Prostate gland (tissue), 2 donors: Measurements from ENCODE around the gene RETREG2. TPM values are rescaled to one million over a fixed set of nuclear protein-coding genes. Genes with fewer than 3 reads are reported as not detected.

Experiments
- DNase-seq: peaks from one replicate; pipeline ENCODE4 v3.0.0-alpha.2; 2019; ENCODE audit warnings: low spot score
- H3K27ac ChIP-seq, 2 donors: fragments of 200-600 bp; sonication (generic); 2 replicates each; pipeline ENCODE4 v1.5.1; 2017 to 2019
- H3K27me3 ChIP-seq: fragments of 200-600 bp; sonication (generic); replicated peaks from 2 replicates; pipeline ENCODE4 v1.5.1; 2019; ENCODE audit not compliant: insufficient read depth
- H3K36me3 ChIP-seq, 2 donors: fragments of 200-600 bp; sonication (generic); 1 replicate in 1 of 2; 2 replicates in 1 of 2; pipeline versions ENCODE4 v1.5.1 to v1.8.1; 2017 to 2019
- H3K4me1 ChIP-seq: fragments of 200-600 bp; sonication (generic); replicated peaks from 2 replicates; pipeline ENCODE4 v1.5.1; 2019
- H3K4me3 ChIP-seq, 2 donors: fragments of 200-600 bp; sonication (generic); 2 replicates each; pipeline ENCODE4 v1.5.1; 2017 to 2019
- H3K9me3 ChIP-seq: fragments of 200-600 bp; sonication (generic); 2 replicates; pipeline ENCODE4 v1.5.1; 2017
- POLR2A ChIP-seq: fragments of 450-650 bp; IDR thresholded peaks from one replicate; pipeline ENCODE4 v1.6.1; 2016; ENCODE audit warnings: antibody characterized with exemption, mild to moderate bottlenecking
- POLR2AphosphoS5 ChIP-seq: sonication (generic); formaldehyde crosslinking; IDR thresholded peaks from one replicate; pipeline ENCODE4 v1.6.1; 2017; ENCODE audit warnings: antibody characterized with exemption
- WGBS: methylation state at CpG from one replicate; pipeline ENCODE4 v1.1.5; 2018; 5-methylcytosine and 5-hydroxymethylcytosine counted together
- intact Hi-C: fragments of 100-400 bp; cut with DNase I; formaldehyde crosslinking; loops from one replicate; pipeline ENCODE4 v1.14.2; 2022
- total RNA-seq, 2 donors: library from RNA; depleted of rRNA; stranded (reverse); fragments of >200 nt; gene quantifications; one replicate each; pipeline ENCODE4 v1.1.0, GENCODE V29; 2016
- TF ChIP-seq, protein P1 (sequence below), 4 experiments: fragments of 200-600 bp in 2 of 4; fragments of 450-650 bp in 2 of 4; sonication (generic) in 2 of 4; IDR thresholded peaks; 1 replicate in 3 of 4; 2 replicates in 1 of 4; pipeline ENCODE4 v1.5.1; 2016 to 2019; ENCODE audit warnings: antibody characterized with exemption in 4 of 4, mild to moderate bottlenecking in 2 of 4, moderate library complexity in 2 of 4

Gene RETREG2
- total RNA-seq, 2 donors from 2014 or later, result 84.4 to 142 TPM

DNA sequence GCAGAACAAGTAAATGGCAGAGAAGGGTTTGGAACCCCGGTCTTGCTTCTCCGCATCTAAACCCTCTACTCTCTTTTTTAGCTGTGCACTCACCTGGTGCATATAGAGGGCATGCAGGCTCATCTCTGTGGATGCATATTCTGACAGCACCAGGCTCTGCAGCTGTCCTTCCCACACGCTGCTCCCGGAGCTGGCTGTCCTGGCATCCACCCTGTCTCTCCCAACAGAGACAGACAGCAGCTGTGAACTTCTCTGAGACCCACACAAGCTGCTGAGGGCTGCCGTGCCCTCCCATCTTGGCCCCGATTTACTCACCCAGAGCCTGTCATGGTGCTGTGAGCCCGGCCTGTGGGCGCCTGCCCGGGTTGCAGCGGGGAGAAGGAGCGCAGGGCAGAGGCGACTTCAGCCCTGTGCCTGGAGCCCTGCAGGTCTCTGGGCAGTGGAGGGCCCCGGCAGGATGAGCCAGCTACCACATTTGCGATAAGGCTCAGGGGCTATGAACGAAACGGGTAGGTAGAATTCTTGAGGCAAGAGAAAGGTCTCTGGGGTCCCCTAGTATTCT lies 44.0 kb downstream of the RETREG2 start:
- no peak overlapping the region for H3K4me3 ChIP-seq
- H3K27me3 ChIP-seq, result no peaks in the 10 kb centered on the region
- DNase-seq, result no peak
- H3K9me3 ChIP-seq, result no peaks in the 10 kb centered on the region
- no peak overlapping the region for H3K27ac ChIP-seq
- TF ChIP-seq, protein P1, sequence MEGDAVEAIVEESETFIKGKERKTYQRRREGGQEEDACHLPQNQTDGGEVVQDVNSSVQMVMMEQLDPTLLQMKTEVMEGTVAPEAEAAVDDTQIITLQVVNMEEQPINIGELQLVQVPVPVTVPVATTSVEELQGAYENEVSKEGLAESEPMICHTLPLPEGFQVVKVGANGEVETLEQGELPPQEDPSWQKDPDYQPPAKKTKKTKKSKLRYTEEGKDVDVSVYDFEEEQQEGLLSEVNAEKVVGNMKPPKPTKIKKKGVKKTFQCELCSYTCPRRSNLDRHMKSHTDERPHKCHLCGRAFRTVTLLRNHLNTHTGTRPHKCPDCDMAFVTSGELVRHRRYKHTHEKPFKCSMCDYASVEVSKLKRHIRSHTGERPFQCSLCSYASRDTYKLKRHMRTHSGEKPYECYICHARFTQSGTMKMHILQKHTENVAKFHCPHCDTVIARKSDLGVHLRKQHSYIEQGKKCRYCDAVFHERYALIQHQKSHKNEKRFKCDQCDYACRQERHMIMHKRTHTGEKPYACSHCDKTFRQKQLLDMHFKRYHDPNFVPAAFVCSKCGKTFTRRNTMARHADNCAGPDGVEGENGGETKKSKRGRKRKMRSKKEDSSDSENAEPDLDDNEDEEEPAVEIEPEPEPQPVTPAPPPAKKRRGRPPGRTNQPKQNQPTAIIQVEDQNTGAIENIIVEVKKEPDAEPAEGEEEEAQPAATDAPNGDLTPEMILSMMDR (IDR thresholded peaks at IDR 0.05), result no peak
- TF ChIP-seq POLR2AphosphoS5 (no peak), POLR2A (no peak)
- H3K4me1 ChIP-seq, result peaks cover 19% of the 10 kb centered on the region
- WGBS, result 93% methylated on average over 16 of the region's 16 CpGs
- H3K36me3 ChIP-seq, result peaks cover 26 to 32% of the 10 kb centered on the region in 2 donors
- intact Hi-C loops, result no loop called here

DNA sequence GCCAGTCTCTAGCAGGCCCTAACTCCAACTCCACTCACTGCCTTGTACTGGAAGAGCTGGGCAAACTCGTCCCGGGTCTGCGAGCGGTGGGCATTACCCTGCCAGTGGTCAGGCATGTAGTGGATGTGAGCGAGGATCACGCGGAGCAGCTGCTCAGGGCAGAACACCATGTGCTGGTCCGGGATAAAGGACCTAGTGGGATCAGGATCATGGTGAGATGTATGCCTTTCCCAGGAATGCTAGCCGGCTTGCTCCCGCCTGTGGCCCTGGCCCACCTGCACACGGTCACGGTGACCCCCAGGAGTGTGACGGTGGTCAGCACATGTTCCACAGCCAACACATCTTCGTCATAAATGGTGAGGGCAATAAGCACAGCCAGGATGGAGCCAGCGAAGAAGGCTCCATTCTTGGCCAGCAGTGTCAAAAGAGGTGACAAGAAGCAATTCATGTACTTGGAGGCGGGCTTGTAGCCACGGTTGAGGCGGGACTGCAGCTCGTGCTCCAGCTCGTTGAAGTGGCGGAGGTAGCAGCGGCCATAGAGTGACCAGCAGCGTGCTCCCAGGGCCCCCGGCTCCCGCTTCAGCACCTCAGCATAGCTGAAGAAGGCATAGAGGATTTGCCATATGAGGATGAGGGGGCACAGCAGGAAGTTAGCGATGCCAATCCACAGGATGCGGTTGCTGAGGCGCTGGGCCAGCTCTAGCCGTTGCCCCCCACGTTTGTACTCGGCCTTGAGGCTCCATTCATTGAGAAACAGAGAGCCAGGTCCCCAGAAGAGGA lies 45.9 kb downstream of the RETREG2 start:
- 90% methylated on average over 31 of the region's 31 CpGs for WGBS
- no peak overlapping the region for H3K27ac ChIP-seq
- peaks cover 11% of the 10 kb centered on the region for H3K4me1 ChIP-seq
- H3K36me3 ChIP-seq, result peaks cover 26 to 32% of the 10 kb centered on the region in 2 donors
- intact Hi-C loops, result no loop called here
- no peaks in the 10 kb centered on the region for H3K9me3 ChIP-seq
- H3K27me3 ChIP-seq, result no peaks in the 10 kb centered on the region
- no peak overlapping the region for H3K4me3 ChIP-seq
- no peak for DNase-seq
- no peak for TF ChIP-seq POLR2A

DNA sequence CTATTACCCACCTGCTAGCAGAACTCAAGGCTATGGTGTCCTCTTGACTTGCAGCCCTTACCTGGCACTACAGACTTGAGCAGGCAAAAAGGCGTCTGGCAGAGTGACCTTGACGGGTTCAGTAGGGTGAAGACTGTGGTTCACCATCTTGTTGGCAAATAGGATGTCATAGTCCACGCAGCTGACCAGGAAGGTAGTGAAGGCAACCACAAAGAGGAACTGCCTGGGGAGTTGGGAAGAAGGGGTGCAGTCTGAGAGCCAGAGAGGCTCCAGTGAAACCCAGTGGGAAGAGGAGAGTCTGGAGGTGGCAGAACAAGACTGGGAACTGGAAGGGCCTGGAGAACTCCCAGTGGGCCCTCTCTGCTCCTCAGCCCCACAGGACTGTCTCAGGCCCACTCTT lies 47.3 kb downstream of the RETREG2 start:
- 93% methylated on average over 3 of the region's 3 CpGs for WGBS
- Histone ChIP-seq H3K9me3 (no peaks in the 10 kb centered on the region), H3K27me3 (no peaks in the 10 kb centered on the region), H3K4me3 (no peak overlapping the region), H3K36me3 (peaks cover 26 to 32% of the 10 kb centered on the region in 2 donors), H3K4me1 (peaks cover 3% of the 10 kb centered on the region), H3K27ac (no peak overlapping the region)
- no peak for TF ChIP-seq POLR2A
- TF ChIP-seq POLR2AphosphoS5, result no peak
- TF ChIP-seq, protein P1 (IDR thresholded peaks at IDR 0.05), result no peak
- intact Hi-C loops, result no loop called here
- no peak for DNase-seq

DNA sequence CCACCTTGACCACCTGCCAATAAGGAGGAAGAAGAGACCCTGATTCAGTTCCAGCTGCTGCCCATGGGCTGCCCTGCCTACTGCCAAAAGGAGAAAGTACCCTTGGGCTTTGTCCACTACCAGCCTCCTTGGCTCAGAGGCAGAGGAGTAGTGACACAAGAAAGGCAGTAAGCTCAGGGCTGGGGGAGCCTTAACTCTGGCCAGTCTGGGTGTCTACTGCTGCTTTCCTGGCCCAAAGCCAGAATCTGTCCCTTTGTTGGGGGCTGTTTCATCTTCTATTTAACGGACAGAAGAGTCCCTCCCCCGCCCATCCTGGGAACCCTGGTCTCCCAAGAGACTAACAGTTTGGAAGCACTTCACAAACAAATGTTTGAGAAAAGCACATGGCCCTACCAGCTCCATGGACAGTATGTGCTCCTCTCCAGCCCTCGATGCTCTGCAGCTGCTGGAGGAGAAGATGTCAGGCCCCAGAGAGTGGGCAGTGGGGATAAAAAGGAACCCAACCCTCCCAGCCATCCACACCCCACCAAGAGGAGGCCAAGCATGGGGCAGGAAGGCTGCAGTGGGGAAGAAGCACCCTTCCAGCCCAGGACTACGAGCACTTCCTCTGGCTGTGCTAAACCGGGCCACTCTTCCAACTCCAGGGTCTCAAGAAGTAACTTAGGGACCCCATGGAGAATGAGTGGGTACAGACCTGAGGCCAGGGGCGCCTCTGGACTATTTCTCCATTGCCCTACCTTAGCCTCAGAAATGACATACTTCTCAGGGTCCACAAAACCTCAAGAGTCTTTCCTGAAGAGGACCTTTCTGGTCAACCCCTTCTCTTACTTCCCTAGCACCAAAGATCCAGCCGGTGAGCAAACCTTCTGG lies 50.2 kb downstream of the RETREG2 start:
- peaks cover 10 to 23% of the 10 kb centered on the region in 2 donors for H3K36me3 ChIP-seq

More for the DNA sequence above, 50.2 kb downstream of the RETREG2 start:
- 44% methylated on average over 7 of the region's 7 CpGs for WGBS
- Histone ChIP-seq H3K4me1 (peaks cover 3% of the 10 kb centered on the region), H3K9me3 (no peaks in the 10 kb centered on the region), H3K27ac (peak overlapping the region; percentile 95 to 96), H3K27me3 (no peaks in the 10 kb centered on the region), H3K4me3 (peak overlapping the region; percentile 67 to 91)
- TF ChIP-seq, protein P1 (IDR thresholded peaks at IDR 0.05), result no peak
- TF ChIP-seq POLR2A, result no peak
- no peak for TF ChIP-seq POLR2AphosphoS5
- intact Hi-C loops, result no loop called here
- DNase-seq, result no peak
